C4-2B (cell line): ENCODE measurements around the gene MMS19.

Experiments used
- CTCF ChIP-seq: fragments of 450-650 bp; conservative IDR thresholded peaks from 2 replicates; pipeline ENCODE4 v1.5.1; 2017; ENCODE audit warnings: mild to moderate bottlenecking
- ZFX ChIP-seq: fragments of 450-650 bp; IDR thresholded peaks from 2 replicates; pipeline ENCODE4 v1.6.1; 2017

- TF ChIP-seq CTCF (no peak), ZFX (no peak)
These were observed 16.1 kb upstream of the MMS19 start for GRCh38 chr10:97514344-97514743.
